Fibroblast of the aortic adventitia (primary cell): ENCODE results near the gene SPAG7. TPM values are rescaled to one million over a fixed set of nuclear protein-coding genes. Genes with fewer than 3 reads are reported as not detected.

Experiments used
- DNase-seq: peaks from one replicate; pipeline ENCODE4 v3.0.0-alpha.2; 2010; ENCODE audit warnings: low read depth
- H3K4me3 ChIP-seq: 2 replicates; pipeline ENCODE4 v1.5.1; 2011; ENCODE audit warnings: low read depth, mild to moderate bottlenecking, control low read depth, low read length, moderate library complexity
- CTCF ChIP-seq: IDR thresholded peaks from 2 replicates; pipeline ENCODE4 v1.5.1; 2011; ENCODE audit warnings: mild to moderate bottlenecking, low read length, control low read depth, inconsistent platforms; ENCODE audit not compliant: insufficient read depth
- total RNA-seq: library from RNA; depleted of rRNA; stranded (reverse); fragments of >200 nt; gene quantifications from 2 replicates; pipeline ENCODE4 v1.2.3, GENCODE V29; 2012; ENCODE audit warnings: low replicate concordance

SPAG7 gene
- 29.2 and 59.5 TPM in 2 replicates for total RNA-seq

- peak; percentile 25 for TF ChIP-seq CTCF
- DNase-seq, result peak; percentile 99
- peak within 1 kb of the TSS; percentile 88 for H3K4me3 ChIP-seq
Observed at GRCh38 chr17:4967539-4968485, at the start of gene SPAG7. TSS of gene SPAG7 (minus strand) at chr17:4967817. CDS start at chr17:4967804, 13 bp downstream.

GRCh38 chr17:5014357-5014756 lies 46.7 kb upstream of the SPAG7 start:
- no peak for TF ChIP-seq CTCF
- DNase-seq, result no peak

GRCh38 chr17:5011928-5012327 lies 44.3 kb upstream of the SPAG7 start:
- TF ChIP-seq CTCF, result no peak
- DNase-seq, result peak; percentile 44
- H3K4me3 ChIP-seq, result no peak overlapping the region

More at GRCh38 chr17:5014357-5014756, 46.7 kb upstream of the SPAG7 start:
- no peak overlapping the region for H3K4me3 ChIP-seq

- TF ChIP-seq CTCF, result no peak
- no peak overlapping the region for H3K4me3 ChIP-seq
- no peak for DNase-seq
Observed at GRCh38 chr17:5003214-5003867, 35.7 kb upstream of the SPAG7 start.

- no peak for TF ChIP-seq CTCF
- no peak for DNase-seq
- H3K4me3 ChIP-seq, result no peak overlapping the region
Observed at GRCh38 chr17:5002121-5002788, 34.6 kb upstream of the SPAG7 start.

GRCh38 chr17:5000237-5000639 lies 32.6 kb upstream of the SPAG7 start:
- TF ChIP-seq CTCF, result no peak
- peak overlapping the region; percentile 97 for H3K4me3 ChIP-seq
- peak; percentile 51 for DNase-seq
